Nucleus accumbens (tissue), 56 donors: ENCODE measurements around the gene CXXC1.
"Not testable (repeated sequence)": the region's sequence is repeated elsewhere in the genome, so short reads cannot be mapped to it uniquely, and the experiment has no call there.

ENCODE experiments used
- DNase-seq, 56 donors: peaks; one replicate each; lab custom pipeline; 2025; lab: John Stamatoyannopoulos, UW

Gene CXXC1

DNA sequence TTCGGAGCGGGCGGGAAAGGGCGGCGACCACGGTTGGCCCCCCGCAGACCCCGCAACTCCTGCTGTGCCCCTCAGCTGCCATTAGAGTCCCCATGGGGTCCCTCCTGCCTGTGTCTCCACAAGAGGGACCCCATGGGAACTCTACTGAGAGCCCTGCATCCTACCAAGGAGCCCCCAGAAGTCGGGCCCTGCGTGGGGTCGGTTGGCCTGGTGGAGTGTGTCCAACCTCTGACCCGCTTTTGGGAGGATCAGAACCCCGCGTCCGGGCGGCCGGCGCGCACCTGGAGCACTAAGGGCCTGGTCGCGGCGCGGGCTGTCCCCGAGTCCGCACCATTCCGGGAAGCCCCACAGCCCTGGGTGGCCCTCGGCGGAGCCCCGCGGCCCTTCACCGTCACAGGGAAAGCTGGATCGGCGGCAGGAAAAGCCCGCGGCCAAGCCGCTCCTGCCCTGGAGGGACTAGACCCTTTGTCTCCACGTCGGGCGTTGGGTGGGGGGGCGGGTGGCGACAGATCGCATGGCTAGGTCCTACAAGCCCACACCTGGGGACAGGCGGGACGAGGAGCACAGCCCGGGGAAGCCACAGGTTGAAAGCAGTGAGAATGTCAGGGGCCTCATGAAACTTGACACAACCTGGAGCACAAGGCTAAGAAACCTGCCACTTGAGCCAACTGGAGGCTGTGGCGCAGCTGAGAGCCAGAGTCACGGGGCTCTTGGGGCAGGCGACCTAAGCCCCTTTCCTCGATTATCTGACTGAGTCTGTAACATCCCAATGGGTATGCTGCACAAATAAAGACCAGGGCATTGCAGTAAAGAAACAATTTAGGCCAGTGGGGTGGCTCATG lies 11.2 kb upstream of the CXXC1 start:
- no peak for DNase-seq

DNA sequence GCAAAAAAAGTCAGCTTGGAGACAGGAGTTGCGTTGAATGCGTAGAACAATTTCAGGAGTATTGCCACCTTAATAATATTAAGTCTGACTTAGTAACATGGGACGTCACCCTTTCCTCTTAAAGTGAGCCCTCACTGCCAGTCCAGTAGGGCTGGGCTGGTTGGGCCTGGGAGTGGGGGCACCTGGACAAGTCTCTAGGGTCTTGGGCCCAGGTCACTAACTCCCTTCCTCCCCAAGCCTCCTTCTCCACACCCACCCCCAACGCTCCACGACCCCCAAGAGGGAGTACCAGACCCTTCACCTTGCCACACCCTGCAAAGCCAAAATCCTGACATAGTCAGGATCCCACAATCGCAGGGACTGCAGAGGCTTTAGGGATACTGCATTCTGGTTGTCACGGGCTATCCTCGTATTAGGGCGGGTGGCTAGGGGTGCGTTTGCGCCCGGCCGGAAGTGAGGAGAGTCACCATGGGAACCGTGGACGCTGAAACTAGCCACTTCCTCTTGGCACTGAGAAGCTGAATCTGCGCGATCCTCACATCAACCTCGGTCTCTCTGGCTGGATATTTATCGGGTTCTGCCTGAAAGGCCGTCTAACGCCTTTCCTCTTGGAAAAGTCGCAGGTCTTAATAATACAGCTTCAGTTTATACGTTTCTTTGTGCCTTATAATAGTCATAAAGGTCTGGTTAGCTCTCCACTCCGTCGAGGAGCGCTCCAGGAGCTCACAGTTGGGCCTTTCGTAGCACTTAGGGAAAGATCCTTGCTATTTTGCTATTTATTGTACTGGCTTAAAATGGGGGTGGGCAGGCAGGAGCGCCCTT lies 10.3 kb upstream of the CXXC1 start:
- DNase-seq = peak in 47 of 56 donors; percentile 7 to 79 (median 37)

GRCh38 chr18:50293039-50293438 lies 5.5 kb upstream of the CXXC1 start:
- no peak for DNase-seq

DNA sequence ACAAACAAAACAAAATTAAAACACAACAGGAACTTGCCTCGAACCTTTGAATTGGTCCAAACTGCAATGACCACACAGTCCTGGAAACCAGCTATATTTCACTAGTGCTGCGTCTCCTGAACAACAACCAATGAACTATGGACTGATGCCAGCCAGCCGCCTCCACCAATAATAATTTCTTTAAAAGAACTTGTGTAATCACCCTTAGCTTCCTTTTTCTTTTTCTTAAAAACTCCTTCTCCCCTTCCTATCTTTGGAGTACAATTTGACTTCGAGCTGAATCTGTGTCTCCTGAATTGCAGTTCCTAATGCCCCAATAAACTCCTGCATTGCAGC lies 1.6 kb upstream of the CXXC1 start:
- no peak for DNase-seq

GRCh38 chr18:50288348-50289107 lies 1.0 kb upstream of the CXXC1 start:
- DNase-seq = not testable (repeated sequence)

- peak in 5 of 56 donors; percentile 36 to 61 (median 46) for DNase-seq
These were observed 458 bp downstream of the CXXC1 start for GRCh38 chr18:50287028-50287440.

GRCh38 chr18:50286391-50287027 lies 983 bp downstream of the CXXC1 start:
- peak in 6 of 56 donors; percentile 2 to 38 (median 29) for DNase-seq

DNA sequence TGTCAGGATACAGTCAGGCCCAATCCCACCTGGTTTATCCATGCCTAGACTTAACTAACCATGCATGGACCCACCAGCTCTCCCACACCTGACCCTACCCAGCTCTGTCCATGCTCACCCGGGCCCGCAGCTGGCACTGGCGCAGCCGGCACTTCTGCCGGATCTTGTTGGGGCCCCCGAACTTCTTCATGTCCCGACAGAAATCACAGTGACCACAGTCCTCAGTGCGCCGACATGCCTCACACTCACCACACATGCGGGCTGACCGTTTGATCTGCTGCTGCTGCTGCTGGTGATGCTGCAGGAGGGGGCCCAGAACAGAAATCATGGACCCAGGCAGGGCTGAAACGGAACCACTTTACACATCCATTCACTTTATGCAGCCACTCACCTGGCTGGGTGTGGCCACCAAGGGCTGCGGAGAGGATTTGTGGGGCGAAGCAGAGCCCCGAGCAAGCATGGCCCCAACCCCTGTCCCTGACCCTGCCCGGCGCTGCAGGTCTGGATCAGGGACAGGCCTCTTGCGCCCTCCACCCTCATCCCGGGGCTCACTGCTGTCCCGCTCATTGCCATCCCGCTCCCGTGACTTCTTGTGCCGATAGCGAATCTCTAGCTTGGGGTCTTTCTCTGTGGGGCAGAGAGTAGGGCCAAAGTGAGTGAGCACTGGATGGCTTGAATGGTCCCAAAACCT lies 1.7 kb downstream of the CXXC1 start:
- DNase-seq = no peak

DNA sequence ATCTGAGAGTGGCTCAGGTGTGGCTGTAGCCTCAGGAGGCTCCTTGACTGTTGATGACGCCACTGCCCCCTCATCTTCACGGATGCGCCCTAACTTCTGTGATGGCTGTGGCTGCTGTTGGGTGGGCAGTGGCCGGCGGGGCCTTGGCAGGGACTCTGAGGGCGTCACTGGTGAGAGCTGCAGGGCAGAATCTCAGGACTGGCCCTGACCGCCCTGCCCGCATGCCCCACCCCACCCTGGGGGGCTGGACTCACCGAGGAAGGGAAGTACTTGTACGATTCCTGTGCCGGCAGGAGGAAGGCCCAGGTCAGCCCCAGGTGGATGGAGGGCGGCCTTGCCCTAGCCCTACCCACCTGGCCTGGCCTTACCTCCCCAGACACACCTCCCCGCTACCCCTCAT lies 2.4 kb downstream of the CXXC1 start:
- DNase-seq = no peak

DNA sequence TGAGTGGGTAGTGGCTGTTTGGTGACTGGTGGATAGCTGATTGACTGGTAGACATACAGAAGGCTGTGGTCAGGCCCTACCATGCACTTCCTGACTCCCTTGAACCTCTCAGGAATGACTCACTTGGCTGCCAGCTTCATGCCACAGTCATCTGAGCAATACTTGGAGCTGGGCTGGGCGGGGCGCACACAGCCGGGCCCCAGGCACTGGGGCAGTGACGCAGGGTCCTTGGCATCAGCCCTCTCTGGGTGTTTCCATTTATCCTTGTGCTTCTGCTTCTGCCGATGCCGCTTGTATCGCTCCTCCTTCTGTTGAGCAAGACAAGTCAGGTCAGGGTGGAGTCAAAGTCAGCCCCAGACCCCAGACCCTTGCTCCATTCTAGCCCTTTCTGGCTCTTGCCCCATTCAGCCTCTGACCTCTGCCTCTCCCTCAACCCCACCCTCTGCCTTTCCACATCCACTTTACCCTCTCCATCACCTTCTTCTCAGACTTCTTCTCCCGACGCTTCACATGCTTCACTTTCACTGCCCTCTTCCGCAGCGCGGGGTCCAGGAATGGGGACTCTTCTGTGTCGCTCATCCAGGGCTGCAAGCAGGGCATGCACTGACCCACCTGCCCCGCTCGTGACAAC lies 3.1 kb downstream of the CXXC1 start:
- no peak for DNase-seq

DNA sequence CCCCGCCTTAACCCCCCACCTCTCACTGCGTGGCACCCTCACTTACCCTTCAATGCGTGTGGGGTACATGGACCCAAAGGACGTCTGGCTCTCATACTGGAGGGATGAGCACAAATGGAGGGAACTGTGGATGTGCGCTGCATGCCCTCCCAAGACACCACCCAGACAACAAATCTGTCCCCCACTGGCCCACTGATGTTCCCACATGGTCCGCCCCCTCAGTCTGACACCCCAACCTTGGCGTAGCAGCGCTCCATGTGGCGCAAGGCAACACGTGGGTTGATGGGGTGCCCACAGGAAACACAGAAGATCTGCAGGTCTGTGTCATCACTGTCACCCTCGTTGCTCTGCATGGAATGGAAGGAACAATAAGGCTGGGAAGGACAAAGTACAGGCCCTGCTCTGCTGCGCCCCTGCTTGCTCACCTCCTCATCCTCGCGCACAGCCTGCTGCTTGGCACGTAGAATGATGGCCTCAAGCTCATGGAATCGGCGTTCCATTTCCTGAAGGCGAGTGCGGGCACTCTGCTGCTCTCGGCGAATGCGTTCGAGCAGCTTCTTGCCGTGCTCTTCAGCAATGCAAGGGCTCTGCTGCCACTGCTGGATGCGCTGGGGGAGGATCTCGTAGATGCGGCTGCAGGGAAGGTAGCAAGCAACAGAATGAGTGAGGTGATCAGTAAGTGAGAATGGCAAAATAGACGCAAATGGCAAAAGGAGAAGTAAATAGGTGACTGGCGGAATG lies 3.9 kb downstream of the CXXC1 start:
- no peak for DNase-seq

GRCh38 chr18:50282521-50283335 lies 4.8 kb downstream of the CXXC1 start:
- no peak for DNase-seq

GRCh38 chr18:50281972-50282520 lies 5.4 kb downstream of the CXXC1 start:
- DNase-seq = no peak

DNA sequence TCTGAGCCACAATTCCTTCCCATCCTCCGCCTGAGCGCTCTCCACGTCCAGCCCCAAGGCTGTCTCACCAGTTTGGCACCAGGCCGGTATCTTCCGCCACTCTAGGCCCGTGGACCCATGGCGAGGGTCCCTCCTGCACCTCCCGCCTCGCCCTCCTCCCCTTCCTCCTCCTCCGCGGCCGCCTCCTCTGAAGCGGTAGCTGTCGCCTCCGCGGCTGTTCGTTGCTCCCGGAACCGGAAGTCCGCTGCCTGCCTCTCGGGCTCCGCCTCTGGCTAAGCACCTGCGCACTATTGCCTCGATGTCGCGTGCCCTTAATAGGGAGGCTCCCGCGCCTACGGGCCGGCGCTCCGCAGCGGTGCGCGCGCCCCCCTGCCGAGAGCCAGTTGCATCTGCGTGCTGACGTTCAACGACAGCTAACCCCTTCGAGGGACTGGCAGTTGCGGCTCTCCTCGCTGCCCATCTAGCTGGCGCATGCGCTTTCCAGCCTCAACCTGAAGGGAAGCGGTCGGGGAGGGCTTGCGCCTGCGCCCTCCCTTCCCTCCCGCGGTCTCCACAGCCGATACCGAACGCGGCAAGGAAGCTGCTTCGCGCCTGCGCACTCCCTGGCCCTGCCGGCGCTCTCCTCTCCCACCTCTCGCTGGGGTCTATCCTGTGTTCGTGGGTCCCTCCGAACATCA lies 6.1 kb downstream of the CXXC1 start, which contains the start of gene MBD1:
Gene MBD1, minus strand, starts transcription at position 229 of the 677 bp plus-strand sequence. CDS start 1,531 bp downstream, outside the sequence.
- DNase-seq = peak; percentile 92 to 100 (median 98)

DNA sequence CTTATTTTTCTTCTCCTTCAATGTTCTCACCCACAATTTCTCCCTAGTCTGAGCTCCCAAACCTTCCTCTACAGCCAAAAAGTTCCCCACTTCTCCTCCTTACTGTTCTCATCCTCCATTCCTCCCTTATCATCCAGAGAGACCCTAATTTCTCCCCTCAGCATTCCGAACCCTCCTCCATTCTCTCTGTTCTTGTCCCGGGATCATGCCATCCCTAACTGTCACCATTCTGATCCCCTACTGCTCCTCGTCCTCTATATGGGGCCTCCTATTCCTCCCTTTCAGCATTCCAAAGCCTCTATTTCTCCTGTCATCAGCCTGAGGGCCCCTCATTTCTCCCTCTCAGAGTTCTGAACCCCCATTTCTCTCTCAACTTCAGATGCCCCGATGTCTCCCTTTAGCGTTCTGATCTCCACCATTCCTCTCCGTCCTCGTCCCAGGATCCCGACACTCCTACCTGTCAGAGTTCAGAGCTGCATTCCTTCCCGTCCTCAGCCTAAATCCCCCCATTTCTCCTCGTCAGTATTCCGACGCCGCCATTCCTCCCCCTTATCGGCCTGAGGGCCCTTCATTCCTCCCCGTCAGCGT lies 6.7 kb downstream of the CXXC1 start:
- DNase-seq = no peak

DNA sequence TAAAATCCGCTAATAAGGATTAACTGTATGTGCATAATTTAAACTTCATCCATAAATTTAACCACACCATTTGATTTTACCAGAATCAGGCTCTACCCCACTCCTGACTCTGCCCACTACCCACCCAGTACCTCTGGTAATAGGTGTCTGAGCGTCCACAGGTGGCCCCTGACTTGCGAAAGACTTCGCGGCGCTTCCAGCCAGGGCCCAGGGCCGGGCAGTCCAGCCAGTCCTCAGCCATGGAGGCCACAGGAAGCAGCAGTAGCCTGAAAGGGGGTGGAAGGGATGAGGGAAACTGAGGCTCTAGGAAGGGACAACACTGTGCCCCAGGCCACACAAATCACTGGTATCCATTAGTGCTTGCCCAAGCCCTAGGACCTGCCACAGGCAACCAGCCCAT lies 7.7 kb downstream of the CXXC1 start:
- no peak for DNase-seq
